GM12874 (cell line): Measurements from ENCODE around the gene SLC4A2.

Experiments used
- CTCF ChIP-seq: IDR thresholded peaks from 2 replicates; pipeline ENCODE4 v1.5.1; 2011; ENCODE audit warnings: low read depth, mild to moderate bottlenecking, control low read depth, low read length, moderate library complexity; ENCODE audit not compliant: insufficient read depth

The SLC4A2 gene

GRCh38 chr7:151013733-151014497, 45.5 kb upstream of the SLC4A2 start:
- TF ChIP-seq CTCF: no peak

GRCh38 chr7:151014950-151015349, 44.4 kb upstream of the SLC4A2 start:
- no peak for TF ChIP-seq CTCF

GRCh38 chr7:151015967-151016366, 43.4 kb upstream of the SLC4A2 start:
- no peak for TF ChIP-seq CTCF

DNA sequence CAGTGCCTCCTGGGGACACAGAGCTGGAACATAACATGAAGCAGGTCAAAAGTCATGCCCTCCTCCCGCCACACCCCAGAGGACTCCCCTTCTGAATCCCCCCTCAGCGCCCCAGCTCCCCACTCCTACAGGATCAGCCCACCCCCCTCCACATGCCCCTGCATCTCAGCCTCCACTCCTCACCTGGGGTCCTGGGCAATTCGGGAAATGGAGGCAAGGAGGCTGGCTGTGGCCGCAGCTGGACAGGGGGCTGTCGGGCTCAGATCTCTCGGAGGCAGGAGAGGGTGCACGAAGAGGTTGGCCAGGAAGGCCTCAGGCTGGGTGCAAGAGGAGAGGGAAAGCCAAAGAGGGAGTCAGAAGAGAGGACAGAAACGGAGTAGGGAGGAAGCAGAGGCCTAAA, 42.9 kb upstream of the SLC4A2 start:
- no peak for TF ChIP-seq CTCF

DNA sequence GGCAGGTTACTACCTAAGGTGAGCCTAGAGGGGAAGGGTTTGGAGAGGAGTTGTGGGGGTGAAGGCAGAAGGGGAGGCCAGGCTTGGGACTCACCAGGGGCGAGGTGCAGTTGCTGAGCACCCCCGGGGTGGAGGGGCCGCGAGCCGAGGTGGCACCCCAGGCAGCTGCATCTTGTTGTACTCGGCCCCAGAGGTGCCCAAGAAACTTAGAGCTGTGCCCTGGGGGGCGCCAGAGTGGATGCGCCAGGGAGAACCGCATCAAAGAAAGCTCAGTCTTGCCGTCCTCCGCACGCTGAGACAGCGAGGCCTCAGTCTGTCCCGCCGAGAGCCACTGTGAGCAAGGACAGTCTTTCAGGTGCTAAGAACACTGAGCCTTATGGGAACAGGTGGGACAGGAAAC, 42.4 kb upstream of the SLC4A2 start:
- no peak for TF ChIP-seq CTCF

- TF ChIP-seq CTCF: no peak
These were observed 41.9 kb upstream of the SLC4A2 start for GRCh38 chr7:151017370-151017952.

DNA sequence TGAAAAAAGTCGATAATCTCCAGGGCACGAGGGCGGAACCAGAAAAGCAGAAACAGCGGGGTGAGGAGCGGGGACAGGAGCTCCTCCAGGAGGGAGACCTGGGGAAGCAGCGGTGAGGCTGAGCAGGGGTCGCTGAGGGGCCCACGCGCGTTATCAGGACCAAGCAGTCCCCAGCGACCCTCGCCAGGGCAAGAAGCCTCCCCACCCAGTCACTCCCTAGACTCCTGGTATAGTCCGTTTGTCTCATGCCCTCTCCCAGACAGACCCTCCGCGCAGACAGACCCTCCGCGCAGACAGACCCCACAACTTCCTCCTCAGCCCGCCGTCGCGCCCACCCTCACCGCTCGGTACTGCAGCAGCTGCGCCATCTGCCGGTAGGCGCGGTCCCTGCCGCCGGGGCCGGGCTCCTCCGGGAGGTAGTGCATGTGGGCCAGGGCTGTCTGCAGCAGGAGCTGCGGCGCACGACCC, 41.4 kb upstream of the SLC4A2 start:
- TF ChIP-seq CTCF: peak; percentile 98
